Loucy (cell line): ENCODE data around the gene CCDC40.

Experiments used
- CTCF ChIP-seq: fragments of 200-600 bp; sonication (generic); conservative IDR thresholded peaks from 2 replicates; pipeline ENCODE4 v1.5.1; 2014; ENCODE audit warnings: mild to moderate bottlenecking, antibody characterized with exemption, low read length
- EZH2phosphoT487 ChIP-seq: fragments of 200-600 bp; IDR thresholded peaks from 2 replicates; pipeline ENCODE4 v1.6.1; 2018; ENCODE audit warnings: antibody characterized with exemption, mild to moderate bottlenecking, moderate library complexity, borderline replicate concordance

- TF ChIP-seq CTCF (no peak), EZH2phosphoT487 (no peak)
These were observed 46.8 kb downstream of the CCDC40 start for GRCh38 chr17:80083136-80083661.
